ENCODE measurements around the gene NDUFA12.

DNA sequence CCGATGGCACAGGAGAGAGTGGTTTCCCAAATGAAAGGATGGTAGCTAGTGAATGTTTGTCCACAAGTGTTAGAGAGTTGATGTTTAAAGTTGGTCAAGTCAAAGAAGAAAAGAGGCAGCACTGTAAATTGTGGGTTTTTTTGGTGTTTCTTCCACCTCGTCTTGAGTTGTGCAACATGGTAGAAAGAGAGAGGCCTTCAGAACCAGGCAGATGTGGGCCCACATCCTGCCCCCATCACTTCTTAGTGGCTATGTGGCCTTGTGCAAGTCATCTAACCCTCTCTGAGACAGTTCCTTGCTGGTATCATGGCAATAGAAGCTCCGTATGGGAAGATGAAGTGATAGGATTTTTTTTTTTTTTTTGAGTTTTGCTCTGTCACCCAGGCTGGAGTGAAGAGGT, 60.8 kb downstream of the NDUFA12 start:
- no peak for TF ChIP-seq CTCF (IDR thresholded peaks at IDR 0.05; ENCODE audit: insufficient read depth, low read length)
- TF ChIP-seq, protein P1, sequence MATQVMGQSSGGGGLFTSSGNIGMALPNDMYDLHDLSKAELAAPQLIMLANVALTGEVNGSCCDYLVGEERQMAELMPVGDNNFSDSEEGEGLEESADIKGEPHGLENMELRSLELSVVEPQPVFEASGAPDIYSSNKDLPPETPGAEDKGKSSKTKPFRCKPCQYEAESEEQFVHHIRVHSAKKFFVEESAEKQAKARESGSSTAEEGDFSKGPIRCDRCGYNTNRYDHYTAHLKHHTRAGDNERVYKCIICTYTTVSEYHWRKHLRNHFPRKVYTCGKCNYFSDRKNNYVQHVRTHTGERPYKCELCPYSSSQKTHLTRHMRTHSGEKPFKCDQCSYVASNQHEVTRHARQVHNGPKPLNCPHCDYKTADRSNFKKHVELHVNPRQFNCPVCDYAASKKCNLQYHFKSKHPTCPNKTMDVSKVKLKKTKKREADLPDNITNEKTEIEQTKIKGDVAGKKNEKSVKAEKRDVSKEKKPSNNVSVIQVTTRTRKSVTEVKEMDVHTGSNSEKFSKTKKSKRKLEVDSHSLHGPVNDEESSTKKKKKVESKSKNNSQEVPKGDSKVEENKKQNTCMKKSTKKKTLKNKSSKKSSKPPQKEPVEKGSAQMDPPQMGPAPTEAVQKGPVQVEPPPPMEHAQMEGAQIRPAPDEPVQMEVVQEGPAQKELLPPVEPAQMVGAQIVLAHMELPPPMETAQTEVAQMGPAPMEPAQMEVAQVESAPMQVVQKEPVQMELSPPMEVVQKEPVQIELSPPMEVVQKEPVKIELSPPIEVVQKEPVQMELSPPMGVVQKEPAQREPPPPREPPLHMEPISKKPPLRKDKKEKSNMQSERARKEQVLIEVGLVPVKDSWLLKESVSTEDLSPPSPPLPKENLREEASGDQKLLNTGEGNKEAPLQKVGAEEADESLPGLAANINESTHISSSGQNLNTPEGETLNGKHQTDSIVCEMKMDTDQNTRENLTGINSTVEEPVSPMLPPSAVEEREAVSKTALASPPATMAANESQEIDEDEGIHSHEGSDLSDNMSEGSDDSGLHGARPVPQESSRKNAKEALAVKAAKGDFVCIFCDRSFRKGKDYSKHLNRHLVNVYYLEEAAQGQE (IDR thresholded peaks at IDR 0.05; ENCODE audit: insufficient replicate concordance, low read depth): no peak
- TF ChIP-seq POLR2AphosphoS5 (IDR thresholded peaks at IDR 0.05; ENCODE audit: low read depth): no peak
- TF ChIP-seq GABPA (IDR thresholded peaks at IDR 0.05; ENCODE audit: low read depth): no peak
